SW 1271 (cell line): Measurements from ENCODE around the gene PLAAT2.
A peak's percentile ranks its signal among the peaks of the same experiment; 100 is the strongest.

Experiments
- DNase-seq, 2 experiments: peaks; one replicate each; lab custom pipeline; 2025; lab: John Stamatoyannopoulos, UW

The PLAAT2 gene

GRCh38 chr11:63518548-63518947 is 44.6 kb downstream of the PLAAT2 start:
- no peak for DNase-seq

- no peak for DNase-seq
Measured at GRCh38 chr11:63517156-63517555, 46.0 kb downstream of the PLAAT2 start.

- DNase-seq = no peak
Measured at GRCh38 chr11:63516109-63516508, 47.1 kb downstream of the PLAAT2 start.

- no peak for DNase-seq
Measured at GRCh38 chr11:63512816-63513215, 50.4 kb downstream of the PLAAT2 start.

- DNase-seq = no peak
Measured at GRCh38 chr11:63511048-63511748, 52.0 kb downstream of the PLAAT2 start.

- no peak for DNase-seq
Measured at GRCh38 chr11:63510360-63511047, 52.7 kb downstream of the PLAAT2 start.

- DNase-seq = no peak
Measured at GRCh38 chr11:63508745-63509144, 54.4 kb downstream of the PLAAT2 start.

GRCh38 chr11:63508009-63508408 is 55.2 kb downstream of the PLAAT2 start:
- peak; percentile 25 to 49 for DNase-seq

- no peak for DNase-seq
Measured at GRCh38 chr11:63507511-63507910, 55.7 kb downstream of the PLAAT2 start.

- DNase-seq = no peak
Measured at GRCh38 chr11:63506876-63507275, 56.3 kb downstream of the PLAAT2 start.

GRCh38 chr11:63505857-63506528 is 57.2 kb downstream of the PLAAT2 start, which contains the start of gene LGALS12:
Gene LGALS12 (plus strand): TSS chr11:63506084. CDS start chr11:63506459, 375 bp downstream.
- no peak for DNase-seq

GRCh38 chr11:63504933-63505586 is 58.1 kb downstream of the PLAAT2 start:
- no peak for DNase-seq

GRCh38 chr11:63504054-63504453 is 59.1 kb downstream of the PLAAT2 start:
- no peak for DNase-seq

- no peak for DNase-seq
Measured at GRCh38 chr11:63503492-63503891, 59.7 kb downstream of the PLAAT2 start.
